SK-N-MC (cell line): ENCODE measurements around the gene CNOT6L.
"Not testable (repeated sequence)": the region's sequence is repeated elsewhere in the genome, so short reads cannot be mapped to it uniquely, and the experiment has no call there.

Experiments used
- EZH2 ChIP-seq: fragments of 200-600 bp; sonication (generic); IDR thresholded peaks from one replicate; pipeline ENCODE4 v1.6.1; 2017; ENCODE audit warnings: antibody characterized with exemption
- POLR2AphosphoS5 ChIP-seq: IDR thresholded peaks from 2 replicates; pipeline ENCODE4 v1.6.1; 2012; ENCODE audit warnings: mild to moderate bottlenecking, low read depth, low read length, borderline replicate concordance

- TF ChIP-seq EZH2, POLR2AphosphoS5: not testable (repeated sequence)
Observed at GRCh38 chr4:77780762-77781161, 38.4 kb downstream of the CNOT6L start.
